Measurements from ENCODE around the gene KLHL6.

DNA sequence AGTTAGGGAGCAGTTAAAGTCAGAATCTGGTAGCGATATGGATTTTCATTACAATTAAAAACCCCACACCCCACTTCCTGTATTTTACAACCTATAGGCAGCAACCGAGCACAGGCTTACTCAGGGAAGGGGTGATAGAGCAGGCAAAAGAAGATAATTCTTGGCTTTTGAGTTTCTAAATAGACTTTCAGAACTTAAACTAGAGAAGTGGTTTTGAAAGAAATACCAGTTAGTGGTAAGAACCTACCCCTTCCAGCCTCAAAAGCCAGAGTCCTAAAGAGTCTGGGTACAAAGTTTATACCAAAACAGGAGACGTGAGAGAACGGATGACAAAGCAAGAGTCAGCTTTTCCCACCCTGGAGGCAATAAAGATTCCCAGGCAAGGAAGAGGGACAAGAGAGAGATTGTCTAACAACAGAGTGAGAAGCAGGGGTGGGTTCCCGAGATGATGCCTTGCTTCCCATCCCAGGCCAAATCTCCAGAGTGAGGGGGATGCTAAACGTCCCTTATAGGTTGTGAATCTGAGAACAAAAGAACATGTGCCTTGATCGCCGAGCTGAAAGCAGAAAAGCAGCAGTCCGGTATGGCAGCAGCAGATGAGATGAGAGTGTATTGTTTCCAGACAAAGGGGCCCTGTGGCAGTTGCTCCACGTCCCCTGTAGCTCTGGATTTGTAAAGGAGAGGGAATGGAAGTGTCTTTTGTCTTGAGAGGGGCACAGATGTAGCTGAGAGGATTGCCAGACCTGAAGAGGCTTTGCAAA is 36.8 kb downstream of the KLHL6 start:
- TF ChIP-seq, protein P1, sequence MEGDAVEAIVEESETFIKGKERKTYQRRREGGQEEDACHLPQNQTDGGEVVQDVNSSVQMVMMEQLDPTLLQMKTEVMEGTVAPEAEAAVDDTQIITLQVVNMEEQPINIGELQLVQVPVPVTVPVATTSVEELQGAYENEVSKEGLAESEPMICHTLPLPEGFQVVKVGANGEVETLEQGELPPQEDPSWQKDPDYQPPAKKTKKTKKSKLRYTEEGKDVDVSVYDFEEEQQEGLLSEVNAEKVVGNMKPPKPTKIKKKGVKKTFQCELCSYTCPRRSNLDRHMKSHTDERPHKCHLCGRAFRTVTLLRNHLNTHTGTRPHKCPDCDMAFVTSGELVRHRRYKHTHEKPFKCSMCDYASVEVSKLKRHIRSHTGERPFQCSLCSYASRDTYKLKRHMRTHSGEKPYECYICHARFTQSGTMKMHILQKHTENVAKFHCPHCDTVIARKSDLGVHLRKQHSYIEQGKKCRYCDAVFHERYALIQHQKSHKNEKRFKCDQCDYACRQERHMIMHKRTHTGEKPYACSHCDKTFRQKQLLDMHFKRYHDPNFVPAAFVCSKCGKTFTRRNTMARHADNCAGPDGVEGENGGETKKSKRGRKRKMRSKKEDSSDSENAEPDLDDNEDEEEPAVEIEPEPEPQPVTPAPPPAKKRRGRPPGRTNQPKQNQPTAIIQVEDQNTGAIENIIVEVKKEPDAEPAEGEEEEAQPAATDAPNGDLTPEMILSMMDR (IDR thresholded peaks at IDR 0.05), result no peak
- TF ChIP-seq ZFX (IDR thresholded peaks at IDR 0.05; ENCODE audit: borderline replicate concordance), result no peak
